HEK293 (cell line): ENCODE results near the gene CMTM5.

ENCODE experiments used
- CTCF ChIA-PET: fragments of 350-600 bp; formaldehyde crosslinking; extraction: SDS; loops from one replicate; lab custom pipeline; 2021; ENCODE audit warnings: antibody characterized with exemption; lab: Yijun Ruan, JAX
- POLR2A ChIA-PET: fragments of 300-600 bp; formaldehyde crosslinking; extraction: SDS; loops from one replicate; lab custom pipeline; 2020; ENCODE audit warnings: antibody characterized with exemption, inconsistent platforms; lab: Yijun Ruan, JAX
- H3K27ac ChIP-seq: fragments of 200-500 bp; sonication (Bioruptor generic); 2 replicates; pipeline ENCODE4 v1.5.1; 2014; ENCODE audit warnings: low read depth, low read length, control low read depth, inconsistent platforms; ENCODE audit errors: extremely low read depth
- H3K36me3 ChIP-seq, 2 experiments: fragments of 200-500 bp in 1 of 2; sonication (Bioruptor generic) in 1 of 2; 1 replicate in 1 of 2; 2 replicates in 1 of 2; pipeline ENCODE4 v1.5.1; 2014 to 2017; ENCODE audit warnings: inconsistent platforms in 2 of 2, low read length in 2 of 2; ENCODE audit not compliant: control insufficient read depth in 2 of 2, insufficient read depth in 1 of 2
- H3K4me1 ChIP-seq: fragments of 200-500 bp; sonication (Bioruptor generic); 2 replicates; pipeline ENCODE4 v1.5.1; 2014; ENCODE audit warnings: mild to moderate bottlenecking, low read length, inconsistent platforms; ENCODE audit not compliant: control insufficient read depth, insufficient read depth
- H3K4me3 ChIP-seq: 2 replicates; pipeline ENCODE4 v1.5.1; 2011; ENCODE audit warnings: low read depth, mild to moderate bottlenecking, control low read depth, low read length, moderate library complexity
- H3K9me3 ChIP-seq: fragments of 200-500 bp; sonication (Bioruptor generic); 2 replicates; pipeline ENCODE4 v1.5.1; 2014; ENCODE audit warnings: low read depth, low read length, inconsistent platforms; ENCODE audit not compliant: control insufficient read depth, insufficient read depth
- BCL11A ChIP-seq: fragments of 450-650 bp; formaldehyde crosslinking; IDR thresholded peaks from 2 replicates; pipeline ENCODE4 v1.5.1; 2016; ENCODE audit warnings: low read depth, missing biosample characterization, missing genetic modification characterization
- BCL11B ChIP-seq: fragments of 450-650 bp; formaldehyde crosslinking; IDR thresholded peaks from 2 replicates; pipeline ENCODE4 v1.5.1; 2016; ENCODE audit warnings: low read depth, missing biosample characterization, missing genetic modification characterization
- GLI2 ChIP-seq: fragments of 450-650 bp; formaldehyde crosslinking; IDR thresholded peaks from 2 replicates; pipeline ENCODE4; 2017; ENCODE audit warnings: missing biosample characterization, missing genetic modification characterization, low read depth, borderline replicate concordance
- GLIS1 ChIP-seq: fragments of 450-650 bp; formaldehyde crosslinking; IDR thresholded peaks from 2 replicates; pipeline ENCODE4 v1.5.1; 2016; ENCODE audit warnings: missing biosample characterization, missing genetic modification characterization
- KLF16 ChIP-seq: fragments of 450-650 bp; formaldehyde crosslinking; IDR thresholded peaks from 2 replicates; pipeline ENCODE4 v1.5.1; 2017; ENCODE audit warnings: missing biosample characterization, missing genetic modification characterization
- MYNN ChIP-seq: fragments of 450-650 bp; formaldehyde crosslinking; IDR thresholded peaks from 2 replicates; pipeline ENCODE4 v1.5.1; 2016; ENCODE audit warnings: missing biosample characterization, missing genetic modification characterization, borderline replicate concordance
- YY1 ChIP-seq: fragments of 450-650 bp; formaldehyde crosslinking; IDR thresholded peaks from 2 replicates; pipeline ENCODE4 v1.5.1; 2018; ENCODE audit warnings: missing biosample characterization, missing genetic modification characterization
- ZBTB1 ChIP-seq: fragments of 450-650 bp; formaldehyde crosslinking; IDR thresholded peaks from 2 replicates; pipeline ENCODE4 v1.5.1; 2016; ENCODE audit warnings: missing biosample characterization, missing genetic modification characterization
- ZEB2 ChIP-seq: fragments of 450-650 bp; formaldehyde crosslinking; IDR thresholded peaks from 2 replicates; pipeline ENCODE4 v1.5.1; 2016; ENCODE audit warnings: missing biosample characterization, missing genetic modification characterization
- ZNF112 ChIP-seq: fragments of 450-650 bp; formaldehyde crosslinking; IDR thresholded peaks from 2 replicates; pipeline ENCODE4 v1.5.0; 2017; ENCODE audit warnings: missing biosample characterization, missing genetic modification characterization
- ZNF37A ChIP-seq: fragments of 450-650 bp; IDR thresholded peaks from 2 replicates; pipeline ENCODE4 v1.5.1; 2018; ENCODE audit warnings: missing biosample characterization, missing genetic modification characterization
- ZNF501 ChIP-seq: fragments of 450-650 bp; formaldehyde crosslinking; IDR thresholded peaks from 2 replicates; pipeline ENCODE4 v1.5.1; 2016; ENCODE audit warnings: missing biosample characterization, missing genetic modification characterization
- ZNF514 ChIP-seq: fragments of 450-650 bp; formaldehyde crosslinking; IDR thresholded peaks from 2 replicates; pipeline ENCODE4 v1.5.1; 2016; ENCODE audit warnings: missing biosample characterization, missing genetic modification characterization
- ZNF555 ChIP-seq: fragments of 450-650 bp; formaldehyde crosslinking; conservative IDR thresholded peaks from 2 replicates; pipeline ENCODE4 v1.5.1; 2017; ENCODE audit warnings: missing biosample characterization, mild to moderate bottlenecking, missing genetic modification characterization, inconsistent platforms
- ZNF571 ChIP-seq: fragments of 450-650 bp; formaldehyde crosslinking; IDR thresholded peaks from 2 replicates; pipeline ENCODE4 v1.5.0; 2017; ENCODE audit warnings: missing biosample characterization, missing genetic modification characterization
- ZNF670 ChIP-seq: fragments of 450-650 bp; formaldehyde crosslinking; IDR thresholded peaks from 2 replicates; pipeline ENCODE4 v1.5.1; 2016; ENCODE audit warnings: missing biosample characterization, missing genetic modification characterization, low read depth
- ZNF701 ChIP-seq: fragments of 450-650 bp; formaldehyde crosslinking; IDR thresholded peaks from 2 replicates; pipeline ENCODE4 v1.5.1; 2016; ENCODE audit warnings: missing biosample characterization, missing genetic modification characterization
- ZNF707 ChIP-seq: fragments of 450-650 bp; formaldehyde crosslinking; IDR thresholded peaks from 2 replicates; pipeline ENCODE4 v1.5.1; 2016; ENCODE audit warnings: missing biosample characterization, missing genetic modification characterization
- TF ChIP-seq, protein P1 (sequence below): fragments of 450-650 bp; formaldehyde crosslinking; IDR thresholded peaks from 2 replicates; pipeline ENCODE4 v1.5.1; 2016; ENCODE audit warnings: missing biosample characterization, missing genetic modification characterization
- TF ChIP-seq, protein P2 (sequence below): fragments of 450-650 bp; formaldehyde crosslinking; IDR thresholded peaks from 2 replicates; pipeline ENCODE4 v1.5.1; 2016; ENCODE audit warnings: missing biosample characterization, missing genetic modification characterization
- TF ChIP-seq, protein P3 (sequence below): fragments of 450-650 bp; formaldehyde crosslinking; IDR thresholded peaks from 2 replicates; pipeline ENCODE4 v1.5.1; 2016; ENCODE audit warnings: missing biosample characterization, missing genetic modification characterization
- TF ChIP-seq, protein P4 (sequence below): fragments of 450-650 bp; formaldehyde crosslinking; IDR thresholded peaks from 2 replicates; pipeline ENCODE4 v1.5.1; 2016; ENCODE audit warnings: missing biosample characterization, missing genetic modification characterization
- TF ChIP-seq, protein P5 (sequence below): sonication (generic); formaldehyde crosslinking; IDR thresholded peaks from 2 replicates; pipeline ENCODE4 v1.8.1; 2022; ENCODE audit warnings: mild to moderate bottlenecking, moderate library complexity, missing genetic modification reagents
- TF ChIP-seq, protein P6 (sequence below): fragments of 450-650 bp; formaldehyde crosslinking; IDR thresholded peaks from 2 replicates; pipeline ENCODE4 v1.5.1; 2017; ENCODE audit warnings: missing biosample characterization, missing genetic modification characterization

Gene CMTM5

DNA sequence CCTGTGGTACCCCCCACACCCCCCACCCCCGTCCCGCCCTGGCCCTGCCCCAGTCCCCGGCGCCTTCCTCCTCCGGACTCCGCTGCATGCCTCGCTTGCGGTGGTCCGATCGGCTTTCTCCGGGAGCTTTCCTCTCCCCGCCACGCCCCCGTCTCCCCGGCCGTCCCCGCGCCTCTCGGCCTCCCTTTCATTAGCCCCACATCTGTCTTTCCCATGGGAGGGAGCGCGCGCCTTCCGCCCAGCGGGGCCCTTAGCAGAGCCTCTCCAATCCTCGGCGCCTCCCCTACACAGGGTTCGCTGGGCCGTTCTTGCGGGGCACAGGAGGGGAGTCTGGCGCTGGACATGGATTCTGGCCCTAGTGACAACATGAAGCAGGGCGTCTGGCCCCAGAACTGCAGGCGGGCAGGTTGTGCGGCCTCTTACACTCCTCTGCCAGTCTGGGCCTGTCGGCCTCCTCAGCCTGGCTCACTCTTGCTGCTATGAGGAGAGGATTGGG is 10.4 kb upstream of the CMTM5 start (continued):
- TF ChIP-seq, protein P1, sequence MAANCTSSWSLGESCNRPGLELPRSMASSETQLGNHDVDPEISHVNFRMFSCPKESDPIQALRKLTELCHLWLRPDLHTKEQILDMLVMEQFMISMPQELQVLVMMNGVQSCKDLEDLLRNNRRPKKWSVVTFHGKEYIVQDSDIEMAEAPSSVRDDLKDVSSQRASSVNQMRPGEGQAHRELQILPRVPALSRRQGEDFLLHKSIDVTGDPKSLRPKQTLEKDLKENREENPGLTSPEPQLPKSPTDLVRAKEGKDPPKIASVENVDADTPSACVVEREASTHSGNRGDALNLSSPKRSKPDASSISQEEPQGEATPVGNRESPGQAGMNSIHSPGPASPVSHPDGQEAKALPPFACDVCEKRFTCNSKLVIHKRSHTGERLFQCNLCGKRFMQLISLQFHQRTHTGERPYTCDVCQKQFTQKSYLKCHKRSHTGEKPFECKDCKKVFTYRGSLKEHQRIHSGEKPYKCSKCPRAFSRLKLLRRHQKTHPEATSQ: no peak
- TF ChIP-seq, protein P2, sequence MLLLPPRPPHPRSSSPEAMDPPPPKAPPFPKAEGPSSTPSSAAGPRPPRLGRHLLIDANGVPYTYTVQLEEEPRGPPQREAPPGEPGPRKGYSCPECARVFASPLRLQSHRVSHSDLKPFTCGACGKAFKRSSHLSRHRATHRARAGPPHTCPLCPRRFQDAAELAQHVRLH: no peak
- TF ChIP-seq ZNF701 (tag by site-specific recombination) (no peak), MYNN (tag by site-specific recombination) (no peak), ZNF571 (no peak)
- TF ChIP-seq, protein P3, sequence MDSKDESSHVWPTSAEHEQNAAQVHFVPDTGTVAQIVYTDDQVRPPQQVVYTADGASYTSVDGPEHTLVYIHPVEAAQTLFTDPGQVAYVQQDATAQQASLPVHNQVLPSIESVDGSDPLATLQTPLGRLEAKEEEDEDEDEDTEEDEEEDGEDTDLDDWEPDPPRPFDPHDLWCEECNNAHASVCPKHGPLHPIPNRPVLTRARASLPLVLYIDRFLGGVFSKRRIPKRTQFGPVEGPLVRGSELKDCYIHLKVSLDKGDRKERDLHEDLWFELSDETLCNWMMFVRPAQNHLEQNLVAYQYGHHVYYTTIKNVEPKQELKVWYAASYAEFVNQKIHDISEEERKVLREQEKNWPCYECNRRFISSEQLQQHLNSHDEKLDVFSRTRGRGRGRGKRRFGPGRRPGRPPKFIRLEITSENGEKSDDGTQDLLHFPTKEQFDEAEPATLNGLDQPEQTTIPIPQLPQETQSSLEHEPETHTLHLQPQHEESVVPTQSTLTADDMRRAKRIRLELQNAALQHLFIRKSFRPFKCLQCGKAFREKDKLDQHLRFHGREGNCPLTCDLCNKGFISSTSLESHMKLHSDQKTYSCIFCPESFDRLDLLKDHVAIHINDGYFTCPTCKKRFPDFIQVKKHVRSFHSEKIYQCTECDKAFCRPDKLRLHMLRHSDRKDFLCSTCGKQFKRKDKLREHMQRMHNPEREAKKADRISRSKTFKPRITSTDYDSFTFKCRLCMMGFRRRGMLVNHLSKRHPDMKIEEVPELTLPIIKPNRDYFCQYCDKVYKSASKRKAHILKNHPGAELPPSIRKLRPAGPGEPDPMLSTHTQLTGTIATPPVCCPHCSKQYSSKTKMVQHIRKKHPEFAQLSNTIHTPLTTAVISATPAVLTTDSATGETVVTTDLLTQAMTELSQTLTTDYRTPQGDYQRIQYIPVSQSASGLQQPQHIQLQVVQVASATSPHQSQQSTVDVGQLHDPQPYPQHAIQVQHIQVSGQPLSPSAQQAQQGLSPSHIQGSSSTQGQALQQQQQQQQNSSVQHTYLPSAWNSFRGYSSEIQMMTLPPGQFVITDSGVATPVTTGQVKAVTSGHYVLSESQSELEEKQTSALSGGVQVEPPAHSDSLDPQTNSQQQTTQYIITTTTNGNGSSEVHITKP: no peak
- TF ChIP-seq, all 188 proteins: peak for 0

DNA sequence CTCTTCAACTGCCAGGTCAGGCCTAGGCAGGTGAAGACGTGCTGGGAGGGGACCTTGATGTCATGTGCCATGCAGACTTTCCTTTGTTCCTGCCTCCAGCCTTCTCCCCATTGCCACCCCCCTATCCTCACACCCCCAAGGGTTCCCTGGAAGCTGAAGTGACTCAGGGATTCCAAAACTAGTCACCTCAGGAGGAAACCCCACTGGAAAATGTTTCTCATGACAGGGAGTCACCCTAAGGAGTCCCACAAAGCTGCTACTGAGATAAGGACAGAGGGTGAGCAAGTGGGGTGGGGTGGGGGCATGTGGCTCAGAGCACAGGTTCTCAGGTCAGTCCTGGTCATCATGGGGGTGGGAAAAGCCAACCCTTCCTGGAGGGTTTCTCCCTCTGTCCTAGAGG is 6.6 kb upstream of the CMTM5 start:
- CTCF ChIA-PET: interaction anchor here (0.7 to 2.8 kb wide), 2 partner anchors 9 to 191 kb away, joined by 3 to 18 read pairs; no protein-coding TSS in a partner anchor
- no peaks in the 10 kb centered on the region for H3K36me3 ChIP-seq

DNA sequence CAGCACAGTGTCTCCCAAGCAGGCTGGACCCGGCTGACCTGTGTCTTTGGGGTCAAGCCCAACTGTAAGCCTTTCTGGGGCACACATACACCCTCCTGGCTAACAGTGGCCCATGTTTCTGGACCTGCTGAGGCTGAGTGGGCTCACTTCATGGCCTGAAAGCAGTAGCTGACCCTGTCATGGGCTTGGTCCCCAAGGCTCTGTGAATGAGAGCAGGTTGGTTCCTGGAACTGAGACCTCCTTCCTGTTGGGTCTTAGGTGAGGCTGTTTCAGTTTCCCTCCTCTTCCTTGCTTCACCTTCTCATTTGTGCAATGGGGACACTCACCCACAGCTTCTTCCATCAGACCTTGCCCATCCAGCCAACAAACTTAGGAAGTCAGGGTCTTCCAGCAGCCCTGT is 5.0 kb upstream of the CMTM5 start:
- Histone ChIP-seq H3K9me3 (no peaks in the 10 kb centered on the region), H3K27ac (no peak overlapping the region), H3K4me3 (no peak overlapping the region), H3K36me3 (no peaks in the 10 kb centered on the region), H3K4me1 (no peaks in the 10 kb centered on the region)
- TF ChIP-seq ZNF501 (tag by site-specific recombination) (no peak), BCL11B (tag by site-specific recombination) (no peak), GLIS1 (no peak), ZNF707 (no peak), ZEB2 (no peak), KLF16 (no peak), BCL11A (tag by site-specific recombination) (no peak), ZNF514 (tag by site-specific recombination) (no peak), ZNF670 (no peak), YY1 (tag by site-specific recombination) (no peak), ZBTB1 (tag by site-specific recombination) (no peak)
- TF ChIP-seq, protein P4, sequence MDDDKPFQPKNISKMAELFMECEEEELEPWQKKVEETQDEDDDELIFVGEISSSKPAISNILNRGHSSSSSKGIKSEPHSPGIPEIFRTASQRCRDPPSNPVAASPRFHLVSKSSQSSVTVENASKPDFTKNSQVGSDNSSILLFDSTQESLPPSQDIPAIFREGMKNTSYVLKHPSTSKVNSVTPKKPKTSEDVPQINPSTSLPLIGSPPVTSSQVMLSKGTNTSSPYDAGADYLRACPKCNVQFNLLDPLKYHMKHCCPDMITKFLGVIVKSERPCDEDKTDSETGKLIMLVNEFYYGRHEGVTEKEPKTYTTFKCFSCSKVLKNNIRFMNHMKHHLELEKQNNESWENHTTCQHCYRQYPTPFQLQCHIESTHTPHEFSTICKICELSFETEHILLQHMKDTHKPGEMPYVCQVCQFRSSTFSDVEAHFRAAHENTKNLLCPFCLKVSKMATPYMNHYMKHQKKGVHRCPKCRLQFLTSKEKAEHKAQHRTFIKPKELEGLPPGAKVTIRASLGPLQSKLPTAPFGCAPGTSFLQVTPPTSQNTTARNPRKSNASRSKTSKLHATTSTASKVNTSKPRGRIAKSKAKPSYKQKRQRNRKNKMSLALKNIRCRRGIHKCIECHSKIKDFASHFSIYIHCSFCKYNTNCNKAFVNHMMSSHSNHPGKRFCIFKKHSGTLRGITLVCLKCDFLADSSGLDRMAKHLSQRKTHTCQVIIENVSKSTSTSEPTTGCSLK (tag by site-specific recombination): no peak
- TF ChIP-seq, protein P5, sequence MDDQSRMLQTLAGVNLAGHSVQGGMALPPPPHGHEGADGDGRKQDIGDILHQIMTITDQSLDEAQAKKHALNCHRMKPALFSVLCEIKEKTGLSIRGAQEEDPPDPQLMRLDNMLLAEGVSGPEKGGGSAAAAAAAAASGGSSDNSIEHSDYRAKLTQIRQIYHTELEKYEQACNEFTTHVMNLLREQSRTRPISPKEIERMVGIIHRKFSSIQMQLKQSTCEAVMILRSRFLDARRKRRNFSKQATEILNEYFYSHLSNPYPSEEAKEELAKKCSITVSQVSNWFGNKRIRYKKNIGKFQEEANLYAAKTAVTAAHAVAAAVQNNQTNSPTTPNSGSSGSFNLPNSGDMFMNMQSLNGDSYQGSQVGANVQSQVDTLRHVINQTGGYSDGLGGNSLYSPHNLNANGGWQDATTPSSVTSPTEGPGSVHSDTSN (CRISPR knock-in tag): no peak
- ChIA-PET CTCF (no interaction called here), POLR2A (no interaction called here)

More for the DNA sequence above, 6.6 kb upstream of the CMTM5 start:
- TF ChIP-seq KLF16 (no peak), ZNF37A (tag by site-specific recombination) (no peak), ZNF112 (tag by site-specific recombination) (no peak), GLIS1 (no peak), ZNF555 (no peak), GLI2 (no peak)
- TF ChIP-seq, protein P6, sequence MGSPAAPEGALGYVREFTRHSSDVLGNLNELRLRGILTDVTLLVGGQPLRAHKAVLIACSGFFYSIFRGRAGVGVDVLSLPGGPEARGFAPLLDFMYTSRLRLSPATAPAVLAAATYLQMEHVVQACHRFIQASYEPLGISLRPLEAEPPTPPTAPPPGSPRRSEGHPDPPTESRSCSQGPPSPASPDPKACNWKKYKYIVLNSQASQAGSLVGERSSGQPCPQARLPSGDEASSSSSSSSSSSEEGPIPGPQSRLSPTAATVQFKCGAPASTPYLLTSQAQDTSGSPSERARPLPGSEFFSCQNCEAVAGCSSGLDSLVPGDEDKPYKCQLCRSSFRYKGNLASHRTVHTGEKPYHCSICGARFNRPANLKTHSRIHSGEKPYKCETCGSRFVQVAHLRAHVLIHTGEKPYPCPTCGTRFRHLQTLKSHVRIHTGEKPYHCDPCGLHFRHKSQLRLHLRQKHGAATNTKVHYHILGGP (tag by site-specific recombination): no peak
- Histone ChIP-seq H3K4me1 (no peaks in the 10 kb centered on the region), H3K27ac (no peak overlapping the region), H3K9me3 (no peaks in the 10 kb centered on the region), H3K4me3 (no peak overlapping the region)
- POLR2A ChIA-PET: no interaction called here
